NCI-H128 (cell line): ENCODE measurements around the gene ADK.

Experiments used
- DNase-seq: peaks from one replicate; lab custom pipeline; 2025; ENCODE audit not compliant: unreplicated experiment; lab: John Stamatoyannopoulos, UW

Gene ADK

DNA sequence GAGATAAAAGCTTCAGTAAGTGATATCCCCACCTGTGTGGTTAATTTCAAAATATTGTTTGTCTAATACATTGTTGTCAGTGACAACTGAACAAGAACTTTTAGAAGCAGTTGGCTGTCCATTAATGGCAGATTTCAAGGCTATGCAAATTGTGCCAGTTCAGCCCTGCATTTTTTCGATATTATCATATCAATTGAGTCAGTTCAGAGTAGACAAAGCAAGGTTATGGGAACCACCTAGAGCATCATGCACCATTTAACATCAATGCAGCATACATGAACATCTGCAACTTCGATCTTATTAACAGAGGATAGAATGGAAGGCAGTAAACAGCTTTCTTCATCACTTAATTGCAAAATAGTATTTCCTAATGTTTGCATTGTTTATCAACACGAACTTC, 494.7 kb downstream of the ADK start:
- DNase-seq, result no peak

GRCh38 chr10:74650613-74651012, 499.6 kb downstream of the ADK start:
- no peak for DNase-seq

GRCh38 chr10:74651565-74651964, 500.5 kb downstream of the ADK start:
- DNase-seq, result no peak

GRCh38 chr10:74652664-74653063, 501.6 kb downstream of the ADK start:
- no peak for DNase-seq

DNA sequence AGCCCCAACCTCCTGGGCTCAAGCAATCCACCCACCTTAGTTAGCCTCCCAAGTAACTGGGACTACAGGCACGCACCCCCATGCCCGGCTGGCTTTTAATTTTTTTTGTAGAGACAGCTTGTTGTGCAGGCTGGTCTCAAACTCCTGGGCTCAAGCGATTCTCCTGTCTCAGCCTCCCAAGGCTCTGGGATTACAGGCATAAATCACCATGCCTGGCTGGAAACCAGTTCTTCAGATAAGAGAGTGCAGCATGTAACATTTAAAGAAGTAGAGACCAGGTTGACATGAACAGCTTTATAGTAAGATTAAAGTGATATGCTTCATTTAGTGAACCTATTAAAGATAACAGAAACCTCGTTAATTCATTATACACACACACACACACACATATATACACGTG, 507.5 kb downstream of the ADK start:
- no peak for DNase-seq

DNA sequence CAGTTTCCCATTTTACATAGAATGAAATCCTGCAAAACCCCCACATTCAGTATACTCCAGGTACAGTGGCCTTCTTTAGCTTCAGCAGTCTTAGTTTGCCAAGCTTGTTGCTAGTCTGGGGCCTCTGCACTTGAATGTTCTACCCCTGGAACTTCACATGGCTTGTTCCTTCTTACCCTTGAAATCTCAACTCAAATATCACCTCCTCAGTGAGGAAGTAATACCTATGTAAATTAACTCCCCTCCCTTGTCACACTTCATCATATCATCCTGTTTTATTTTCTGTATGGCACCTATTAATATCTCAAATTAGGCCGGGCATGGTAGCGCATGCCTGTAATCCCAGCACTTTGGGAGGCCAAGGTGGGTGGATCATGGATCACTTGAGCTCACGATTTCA, 511.6 kb downstream of the ADK start:
- no peak for DNase-seq

DNA sequence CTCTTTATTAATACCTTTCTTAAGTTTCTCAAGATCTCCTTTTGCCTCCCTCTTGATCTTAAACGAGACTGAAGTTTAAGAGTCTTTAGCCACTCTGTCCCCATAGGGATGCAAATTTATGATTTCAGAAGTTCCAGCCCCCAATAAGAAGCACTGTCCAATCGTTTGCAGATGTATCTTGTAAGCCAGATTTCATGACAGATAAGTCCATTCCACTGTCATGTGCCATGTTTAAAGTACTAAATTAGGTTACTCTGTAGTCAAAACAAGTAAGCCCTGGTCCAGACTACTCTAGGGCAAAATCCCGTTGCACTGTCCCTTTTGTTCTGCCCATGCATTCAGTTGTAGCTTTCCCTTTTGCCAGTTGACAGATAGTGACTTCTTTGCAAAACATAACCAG, 518.2 kb downstream of the ADK start:
- no peak for DNase-seq

GRCh38 chr10:74671716-74672115, 520.7 kb downstream of the ADK start:
- DNase-seq, result no peak

DNA sequence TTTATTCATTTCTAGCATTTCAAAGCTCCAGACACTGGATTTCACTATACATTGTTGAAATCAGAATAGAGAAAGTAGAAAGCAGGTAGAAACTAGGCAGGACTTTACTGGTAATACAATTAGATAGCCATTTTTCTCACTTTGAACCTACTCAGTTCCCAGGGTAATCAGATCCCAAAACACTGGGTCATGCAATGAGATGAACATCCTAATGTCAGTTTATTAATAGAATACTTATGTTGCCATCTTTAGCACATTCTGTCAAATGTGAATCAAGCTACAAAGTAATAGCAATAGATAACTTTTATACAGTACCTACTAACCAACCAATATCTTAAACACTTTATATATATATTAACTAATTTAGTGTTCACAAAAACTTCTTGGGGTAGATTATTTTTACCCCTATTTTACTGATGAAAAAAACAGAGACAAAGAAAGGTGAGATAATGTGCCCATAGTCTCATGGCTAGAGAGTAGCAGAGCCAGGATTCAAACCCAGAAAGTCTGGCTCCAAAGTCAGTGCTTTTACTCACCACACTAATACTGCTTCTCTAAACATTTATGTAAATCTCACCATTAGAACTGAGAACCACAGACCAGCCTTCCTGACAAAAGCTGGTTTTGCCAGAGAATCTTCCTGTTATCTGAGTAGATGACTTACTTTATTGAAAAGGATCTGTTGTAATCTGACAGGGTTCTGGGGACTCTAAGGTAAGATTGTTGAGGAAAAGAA, 521.6 kb downstream of the ADK start:
- no peak for DNase-seq

DNA sequence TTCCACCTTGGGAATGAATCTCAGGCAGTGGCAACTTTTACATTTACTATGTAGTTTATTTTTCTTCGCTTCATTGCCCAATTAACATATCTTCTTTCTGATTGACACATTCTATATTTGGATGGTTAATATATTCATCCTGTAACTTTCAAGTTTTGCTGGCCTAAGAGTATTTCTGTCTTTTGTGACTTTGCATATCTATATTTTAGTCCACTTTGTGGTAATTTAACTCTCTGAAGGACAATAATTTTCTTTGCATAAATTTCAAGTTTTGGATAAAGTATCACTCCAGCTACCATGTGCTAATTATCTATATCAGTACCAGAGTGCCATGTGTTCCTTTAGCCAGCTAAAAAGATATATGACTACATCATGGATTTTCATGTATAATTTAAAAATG, 523.9 kb downstream of the ADK start:
- no peak for DNase-seq

- DNase-seq, result no peak
Observed at GRCh38 chr10:74675484-74675883, 524.5 kb downstream of the ADK start.

- no peak for DNase-seq
Observed at GRCh38 chr10:74677951-74678350, 526.9 kb downstream of the ADK start.

- no peak for DNase-seq
Observed at GRCh38 chr10:74681917-74682627, 531.1 kb downstream of the ADK start.

DNA sequence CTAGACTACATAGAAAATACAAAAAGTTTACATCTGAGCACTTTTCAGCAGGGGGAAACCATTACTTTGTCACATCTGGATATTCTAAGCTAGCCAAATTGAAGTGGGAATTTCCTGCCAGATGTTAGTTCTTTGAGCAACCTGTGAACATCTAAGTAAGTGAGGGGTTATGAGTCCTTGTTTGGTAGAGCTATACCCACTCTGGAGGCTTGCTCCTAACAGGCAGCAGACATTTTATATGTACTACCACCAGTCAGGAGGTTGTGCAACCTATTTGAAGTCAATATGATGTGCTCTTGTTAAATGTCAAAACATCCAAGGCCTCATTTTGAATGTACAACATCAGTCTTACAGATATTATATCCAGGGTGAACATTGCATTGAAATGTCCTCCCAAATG, 532.0 kb downstream of the ADK start:
- no peak for DNase-seq

DNA sequence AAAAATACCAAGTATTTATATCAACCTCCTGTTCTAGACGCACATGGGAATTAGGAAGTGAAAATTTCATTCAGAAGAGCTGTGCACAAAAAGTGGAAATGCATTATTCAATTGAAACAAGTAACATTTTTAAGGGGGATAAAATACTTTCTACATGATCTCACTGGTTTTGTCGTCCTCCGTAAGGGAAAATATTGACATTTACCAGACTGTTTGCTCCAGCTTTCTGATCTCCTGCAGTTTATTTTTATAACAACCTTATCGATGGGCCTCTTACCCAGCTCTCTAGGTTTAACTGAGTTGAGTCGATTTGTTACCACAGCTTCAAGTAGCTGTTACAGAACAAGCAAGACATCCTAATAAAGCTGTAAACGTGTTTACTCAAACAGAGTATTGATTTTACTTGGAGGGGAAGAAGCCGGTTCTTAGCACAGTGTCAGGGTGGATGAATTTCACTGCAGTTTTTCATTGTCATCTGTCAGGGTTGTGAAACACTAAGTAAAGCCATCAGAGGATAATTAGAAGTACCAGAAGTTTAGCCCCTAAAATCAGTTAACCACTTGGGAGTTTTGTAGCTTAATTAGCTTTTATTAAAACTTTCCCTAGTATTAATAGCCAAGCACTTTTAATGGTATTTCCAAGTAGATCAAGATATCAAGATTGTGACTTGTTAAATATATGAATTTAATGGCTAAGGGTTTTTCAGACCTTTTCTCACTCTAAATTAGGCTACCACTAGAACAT, 532.8 kb downstream of the ADK start:
- DNase-seq, result peak; percentile 11

GRCh38 chr10:74684462-74684861, 533.4 kb downstream of the ADK start:
- DNase-seq, result no peak

- DNase-seq, result no peak
Observed at GRCh38 chr10:74685564-74685963, 534.5 kb downstream of the ADK start.

- no peak for DNase-seq
Observed at GRCh38 chr10:74690393-74690792, 539.4 kb downstream of the ADK start.

GRCh38 chr10:74691164-74691563, 540.1 kb downstream of the ADK start:
- no peak for DNase-seq

- peak; percentile 3 for DNase-seq
Observed at GRCh38 chr10:74704629-74705357, 553.8 kb downstream of the ADK start.

DNA sequence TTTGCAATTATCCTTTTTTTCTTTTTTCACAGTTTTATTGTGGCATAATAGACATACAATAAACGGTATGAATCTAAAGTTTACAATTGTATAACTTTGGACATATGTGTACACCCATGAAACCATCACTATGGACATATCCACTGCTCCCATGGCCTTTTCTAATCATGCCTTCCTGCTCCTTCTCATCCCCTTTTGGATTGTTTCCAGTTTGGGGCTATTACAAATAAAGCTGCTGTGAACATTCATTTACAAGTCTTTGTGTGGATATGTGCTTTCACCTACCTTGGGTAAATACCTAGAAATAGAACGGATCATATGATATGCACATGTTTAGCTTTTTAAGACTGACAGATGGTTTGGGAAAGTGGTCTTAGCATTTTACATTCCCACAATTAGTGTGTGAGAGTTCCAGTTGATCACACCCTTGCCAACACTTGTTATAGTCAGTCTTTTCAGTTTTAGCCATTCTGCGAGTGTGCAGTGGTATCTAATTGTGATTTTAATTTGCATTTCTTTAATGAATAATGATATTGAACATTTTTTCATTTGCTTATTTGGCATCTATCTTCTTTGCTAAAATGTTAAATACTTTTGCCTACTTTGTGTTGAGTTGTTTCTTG, 554.4 kb downstream of the ADK start:
- DNase-seq, result peak; percentile 15
